Large intestine (tissue), 3 donors: ENCODE results near the gene RAB11FIP4. TPM values are rescaled to one million over a fixed set of nuclear protein-coding genes. Genes with fewer than 3 reads are reported as not detected.
"Not testable (repeated sequence)": the region's sequence is repeated elsewhere in the genome, so short reads cannot be mapped to it uniquely, and the experiment has no call there.

Experiments used
- DNase-seq, 2 donors: peaks; one replicate each; pipeline versions ENCODE4 v3.0.0 to v3.0.0-alpha.2; 2013
- H3K27ac ChIP-seq: one replicate; pipeline ENCODE4 v1.5.1; 2013; ENCODE audit warnings: low read length
- H3K27me3 ChIP-seq: 2 replicates; pipeline ENCODE4 v1.6.1; 2013; ENCODE audit warnings: low read length; ENCODE audit not compliant: control insufficient read depth, insufficient read depth
- H3K36me3 ChIP-seq: 2 replicates; pipeline ENCODE4 v1.6.1; 2013; ENCODE audit warnings: low read length; ENCODE audit not compliant: control insufficient read depth, insufficient read depth
- H3K4me1 ChIP-seq: one replicate; pipeline ENCODE4 v1.6.1; 2013; ENCODE audit warnings: low read length; ENCODE audit not compliant: control insufficient read depth, insufficient read depth
- H3K4me3 ChIP-seq: one replicate; pipeline ENCODE4 v1.5.1; 2013; ENCODE audit warnings: low read length
- H3K9me3 ChIP-seq: one replicate; pipeline ENCODE4 v1.6.1; 2013; ENCODE audit warnings: mild to moderate bottlenecking, low read depth, low read length, moderate library complexity; ENCODE audit not compliant: control insufficient read depth
- WGBS: methylation state at CpG from one replicate; pipeline ENCODE4 v1.1.5; 2013; ENCODE audit warnings: low lambda C conversion rate; ENCODE audit not compliant: insufficient coverage; 5-methylcytosine and 5-hydroxymethylcytosine counted together
- polyA plus RNA-seq: library from polyadenylated mRNA; unstranded; fragments of 120-200 nt; gene quantifications from one replicate; pipeline ENCODE4 v1.2.1, GENCODE V29; 2013

RAB11FIP4 gene
- polyA plus RNA-seq, 1 donor: 18.8 TPM

DNA sequence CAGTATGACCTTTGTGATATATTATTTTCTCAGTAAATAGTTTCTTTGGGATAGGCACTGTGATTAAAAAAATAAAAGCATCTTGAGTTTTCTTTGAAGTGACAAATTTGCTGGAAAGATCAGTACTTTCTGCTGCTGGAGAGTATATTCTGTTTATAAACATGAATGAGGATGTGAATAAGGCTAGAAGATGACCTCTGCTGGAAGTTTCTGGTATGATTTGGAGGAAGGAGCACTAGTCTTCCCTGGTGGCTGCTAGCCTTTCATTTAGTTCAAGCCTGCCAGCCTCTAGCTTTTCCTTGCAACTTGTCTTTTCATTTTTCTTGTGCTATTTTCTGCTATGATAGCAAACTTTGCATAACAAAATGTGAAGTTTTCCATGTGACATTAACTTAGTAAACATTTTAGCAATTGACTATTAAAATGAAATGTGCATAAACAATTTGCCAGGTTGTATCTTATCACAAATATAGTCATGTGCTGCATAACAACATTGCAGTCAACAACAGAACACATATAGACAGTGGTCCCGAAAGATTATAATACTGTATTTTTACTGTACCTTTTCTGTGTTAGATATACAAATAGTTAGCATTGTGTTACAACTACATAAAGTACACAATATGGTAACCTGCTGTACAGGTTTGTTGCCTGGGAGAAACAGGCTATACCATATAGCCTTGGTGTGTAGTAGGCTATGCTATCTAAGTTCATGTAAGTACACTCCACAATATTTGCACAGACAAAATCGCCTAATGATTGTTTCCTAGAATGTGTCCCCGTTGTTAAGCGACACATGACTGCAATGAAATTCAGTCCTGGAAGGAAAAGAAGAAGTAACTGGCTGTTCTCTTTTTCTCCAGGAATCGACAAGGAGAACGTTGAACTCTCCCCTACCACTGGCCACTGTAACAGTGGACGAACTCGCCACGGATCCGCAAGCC lies 18.1 kb upstream of the RAB11FIP4 start:
- Histone ChIP-seq H3K9me3 (no peaks in the 10 kb centered on the region), H3K36me3 (peaks cover 20% of the 10 kb centered on the region), H3K27me3 (no peaks in the 10 kb centered on the region), H3K4me3 (no peak overlapping the region), H3K27ac (no peak overlapping the region), H3K4me1 (no peaks in the 10 kb centered on the region)
- no peak for DNase-seq
- no CpG with 5 or more reads among the region's 10 CpGs for WGBS

DNA sequence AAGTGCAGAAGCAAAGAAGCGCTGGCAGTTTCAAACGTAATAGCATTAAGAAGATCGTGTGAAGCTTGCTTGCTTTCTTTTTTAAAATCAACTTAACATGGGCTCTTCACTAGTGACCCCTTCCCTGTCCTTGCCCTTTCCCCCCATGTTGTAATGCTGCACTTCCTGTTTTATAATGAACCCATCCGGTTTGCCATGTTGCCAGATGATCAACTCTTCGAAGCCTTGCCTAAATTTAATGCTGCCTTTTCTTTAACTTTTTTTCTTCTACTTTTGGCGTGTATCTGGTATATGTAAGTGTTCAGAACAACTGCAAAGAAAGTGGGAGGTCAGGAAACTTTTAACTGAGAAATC lies 17.4 kb upstream of the RAB11FIP4 start:
- 84% methylated on average over 4 of the region's 6 CpGs for WGBS
- no peaks in the 10 kb centered on the region for H3K4me1 ChIP-seq
- no peaks in the 10 kb centered on the region for H3K9me3 ChIP-seq
- H3K36me3 ChIP-seq: peaks cover 26% of the 10 kb centered on the region
- H3K27me3 ChIP-seq: no peaks in the 10 kb centered on the region
- DNase-seq: no peak
- no peak overlapping the region for H3K27ac ChIP-seq
- H3K4me3 ChIP-seq: no peak overlapping the region

GRCh38 chr17:31374503-31374902 lies 17.0 kb upstream of the RAB11FIP4 start:
- Histone ChIP-seq H3K4me3 (no peak overlapping the region), H3K4me1 (no peaks in the 10 kb centered on the region), H3K36me3 (peaks cover 23% of the 10 kb centered on the region), H3K27ac (no peak overlapping the region), H3K27me3 (no peaks in the 10 kb centered on the region), H3K9me3 (no peaks in the 10 kb centered on the region)
- DNase-seq: no peak
- WGBS: 100% methylated on average over 2 of the region's 2 CpGs

DNA sequence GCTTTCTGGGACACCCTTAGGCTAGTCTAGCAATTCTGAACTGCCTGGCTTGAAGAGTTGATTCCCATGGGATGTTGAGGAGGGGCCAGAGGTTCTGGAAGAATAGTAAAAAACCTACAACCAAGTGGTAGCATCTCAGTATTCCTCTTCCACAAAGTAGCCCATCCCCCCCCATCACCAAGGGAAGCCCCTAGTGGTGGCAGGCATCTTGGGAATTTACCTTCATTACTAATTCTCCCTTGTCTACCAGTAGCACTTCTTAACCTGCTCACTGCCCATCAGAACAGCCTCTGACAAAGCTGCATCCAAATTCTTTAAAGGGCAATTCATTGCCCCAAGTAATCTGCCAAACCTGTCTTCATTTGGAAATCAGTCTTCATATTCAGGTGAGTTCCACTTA lies 12.8 kb upstream of the RAB11FIP4 start:
- Histone ChIP-seq H3K36me3 (peaks cover 22% of the 10 kb centered on the region), H3K27ac (no peak overlapping the region), H3K4me3 (no peak overlapping the region)

DNA sequence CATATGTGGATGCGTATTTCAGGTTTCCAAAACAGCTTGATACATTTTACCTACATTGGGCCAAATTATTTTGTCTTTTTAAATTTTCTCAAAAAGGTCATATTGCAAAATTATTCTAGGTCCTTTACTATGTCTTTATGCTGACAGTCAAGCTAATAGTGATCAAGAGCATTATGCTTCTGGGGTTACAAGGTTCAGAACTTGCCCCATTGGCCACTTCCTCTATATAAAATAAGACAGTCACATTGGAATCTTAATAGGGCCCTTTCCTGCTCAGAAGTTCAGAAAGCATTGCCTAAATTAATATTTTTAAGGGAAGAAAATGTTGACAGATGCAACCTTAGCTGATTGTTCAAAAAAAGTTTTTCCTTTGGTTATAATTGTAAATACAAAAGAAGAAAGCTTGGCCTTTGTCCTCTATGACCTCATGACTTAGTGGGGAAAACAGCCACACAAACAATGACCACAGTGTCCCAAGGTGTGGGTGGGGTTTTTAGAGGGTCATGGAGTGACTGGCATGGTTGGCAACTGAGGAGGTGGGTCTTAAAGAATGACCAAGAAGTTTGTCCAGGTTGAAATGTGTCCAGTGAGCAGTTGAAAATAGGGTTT lies 11.8 kb upstream of the RAB11FIP4 start:
- no peaks in the 10 kb centered on the region for H3K27me3 ChIP-seq
- no peak overlapping the region for H3K4me3 ChIP-seq
- 100% methylated on average over 1 of the region's 1 CpG for WGBS
- peaks cover 12% of the 10 kb centered on the region for H3K36me3 ChIP-seq
- DNase-seq: no peak
- no peak overlapping the region for H3K27ac ChIP-seq
- H3K4me1 ChIP-seq: no peaks in the 10 kb centered on the region
- H3K9me3 ChIP-seq: no peaks in the 10 kb centered on the region

More for the DNA sequence above, 12.8 kb upstream of the RAB11FIP4 start:
- DNase-seq: no peak
- Histone ChIP-seq H3K9me3 (no peaks in the 10 kb centered on the region), H3K27me3 (no peaks in the 10 kb centered on the region), H3K4me1 (no peaks in the 10 kb centered on the region)

DNA sequence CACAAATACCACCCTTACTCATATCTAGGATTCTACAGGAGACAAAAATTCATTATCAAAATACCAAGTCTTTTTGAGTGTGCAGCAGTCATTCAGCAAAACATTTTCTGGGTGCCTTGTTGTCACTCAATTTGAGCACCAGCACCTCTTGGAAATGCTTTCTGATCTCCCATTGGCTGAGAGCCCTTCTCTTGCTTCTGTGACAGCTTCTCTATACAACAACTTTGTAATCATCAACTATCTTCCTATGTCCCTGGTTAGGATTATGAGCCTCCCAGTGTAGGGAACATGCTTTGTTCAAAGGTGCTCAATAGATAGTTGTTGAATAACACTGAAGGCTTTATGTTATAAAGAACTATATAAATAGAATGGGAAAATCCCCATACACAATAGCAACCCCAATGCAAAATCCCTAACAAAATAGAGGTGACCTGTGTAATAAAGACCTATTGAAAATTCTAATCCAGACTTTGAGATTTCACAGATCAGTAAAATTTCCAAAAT lies 10.3 kb upstream of the RAB11FIP4 start:
- Histone ChIP-seq H3K27me3 (no peaks in the 10 kb centered on the region), H3K4me1 (no peaks in the 10 kb centered on the region), H3K36me3 (peaks cover 12% of the 10 kb centered on the region), H3K4me3 (no peak overlapping the region), H3K9me3 (no peaks in the 10 kb centered on the region), H3K27ac (no peak overlapping the region)
- DNase-seq: no peak

DNA sequence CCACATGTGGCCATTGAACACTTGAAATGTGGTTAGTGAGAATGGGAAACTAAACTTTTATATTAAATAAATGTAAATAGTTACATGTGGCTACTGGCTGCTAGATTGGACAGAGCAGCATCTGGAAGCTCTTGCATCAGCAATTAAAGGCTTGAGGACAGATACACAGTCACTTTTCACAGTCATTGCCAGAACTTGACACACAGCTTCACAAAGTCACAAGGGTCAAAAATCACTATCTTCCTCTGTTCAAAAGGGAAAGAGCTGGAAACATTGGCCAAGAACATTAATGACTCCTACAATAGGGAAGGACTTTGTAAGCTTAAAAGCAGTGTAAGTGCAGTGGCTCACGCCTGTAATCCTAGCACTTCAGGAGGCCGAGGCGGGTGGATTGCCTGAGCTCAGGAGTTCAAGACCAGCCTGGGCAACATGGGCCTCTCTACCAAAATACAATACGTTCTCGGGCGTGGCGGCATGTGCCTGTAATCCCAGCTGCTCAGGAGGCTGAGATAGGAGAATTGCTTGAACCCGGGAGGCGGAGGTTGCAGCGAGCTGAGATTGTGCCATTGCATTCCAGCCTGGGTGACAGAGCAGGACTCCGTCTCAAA lies 8.7 kb upstream of the RAB11FIP4 start:
- H3K36me3 ChIP-seq, H3K27ac ChIP-seq, H3K4me1 ChIP-seq, H3K4me3 ChIP-seq, H3K9me3 ChIP-seq, H3K27me3 ChIP-seq: not testable (repeated sequence)
- DNase-seq: peak in 1 of 2 donors; percentile 42
- WGBS: no CpG with 5 or more reads among the region's 11 CpGs

DNA sequence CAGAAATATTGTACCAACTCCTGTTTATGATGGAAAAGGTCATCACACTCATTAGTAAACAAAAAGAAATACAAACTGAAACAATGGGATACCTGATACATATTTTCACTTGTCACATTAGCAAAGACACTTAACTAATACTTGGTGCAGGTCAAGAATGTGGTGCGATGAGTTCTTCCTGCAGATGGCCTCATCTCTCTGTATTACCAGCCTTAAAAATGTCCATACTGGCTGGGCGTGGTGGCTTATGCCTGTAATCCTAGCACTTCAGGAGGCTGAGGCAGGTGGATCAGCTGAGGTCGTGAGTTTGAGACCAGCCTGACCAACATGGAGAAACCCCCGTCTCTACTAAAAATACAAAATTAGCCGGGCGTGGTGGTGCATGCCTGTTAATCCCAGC lies 8.0 kb upstream of the RAB11FIP4 start:
- not testable (repeated sequence) for DNase-seq, H3K27ac ChIP-seq, H3K36me3 ChIP-seq, H3K4me3 ChIP-seq, H3K4me1 ChIP-seq, H3K9me3 ChIP-seq, H3K27me3 ChIP-seq
- no CpG with 5 or more reads among the region's 6 CpGs for WGBS

DNA sequence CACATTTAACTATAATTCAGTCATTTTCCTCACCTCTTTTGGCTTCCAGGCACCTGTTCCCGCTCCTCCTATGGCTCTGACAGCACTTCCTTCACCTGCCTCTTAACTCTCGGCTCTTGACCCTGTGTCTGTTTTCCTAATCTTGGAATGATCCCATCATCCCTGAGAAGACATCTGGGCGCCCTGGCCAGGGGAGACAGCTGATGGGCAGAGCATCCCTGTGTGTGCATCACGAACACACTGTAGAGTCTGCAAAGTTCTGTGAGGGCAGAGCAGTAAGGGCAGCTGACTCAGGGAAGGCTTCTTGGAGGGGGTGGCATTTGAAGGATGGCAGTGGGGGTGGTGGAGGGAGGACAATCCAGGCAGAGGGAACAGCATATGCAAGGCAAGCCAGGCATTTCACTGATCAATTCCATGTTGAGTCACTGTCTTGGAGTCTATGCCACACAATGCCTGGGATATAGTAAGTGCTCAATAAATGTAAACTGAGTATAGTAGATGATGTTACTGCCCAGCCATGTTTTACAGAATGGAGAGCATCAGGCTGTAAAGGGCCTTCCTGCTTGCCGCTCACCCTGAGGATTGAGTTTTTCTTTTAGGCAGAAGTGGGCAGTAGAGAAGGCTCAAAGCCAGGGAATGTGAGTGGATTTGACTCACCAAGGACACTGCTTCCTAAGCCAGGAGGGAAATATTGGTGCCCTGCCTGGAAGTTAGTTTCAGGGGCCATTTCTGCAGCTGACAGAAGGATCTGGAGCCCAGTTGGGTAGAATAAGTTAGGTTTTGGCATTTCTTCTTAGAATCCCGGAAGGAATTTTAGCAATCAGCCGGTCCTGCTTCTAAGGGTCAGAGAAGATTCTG lies 5.8 kb upstream of the RAB11FIP4 start:
- DNase-seq: no peak
- H3K4me1 ChIP-seq: no peaks in the 10 kb centered on the region
- H3K36me3 ChIP-seq: no peaks in the 10 kb centered on the region
- peaks cover 25% of the 10 kb centered on the region for H3K27me3 ChIP-seq
- no peaks in the 10 kb centered on the region for H3K9me3 ChIP-seq
- no peak overlapping the region for H3K27ac ChIP-seq
- WGBS: 100% methylated on average over 1 of the region's 7 CpGs
- no peak overlapping the region for H3K4me3 ChIP-seq

- DNase-seq: no peak
- Histone ChIP-seq H3K4me3 (no peak overlapping the region), H3K36me3 (no peaks in the 10 kb centered on the region), H3K27me3 (peaks cover 31% of the 10 kb centered on the region), H3K9me3 (no peaks in the 10 kb centered on the region), H3K27ac (no peak overlapping the region), H3K4me1 (peaks cover 2% of the 10 kb centered on the region)
- no CpG with 5 or more reads among the region's 3 CpGs for WGBS
Observed at GRCh38 chr17:31386542-31387075, 4.9 kb upstream of the RAB11FIP4 start.
